Prostate gland (tissue), 2 donors: ENCODE measurements around the gene SORL1.

Source experiments
- CTCF ChIP-seq, 4 experiments: fragments of 200-600 bp in 2 of 4; fragments of 450-650 bp in 2 of 4; sonication (generic) in 2 of 4; IDR thresholded peaks; 1 replicate in 3 of 4; 2 replicates in 1 of 4; pipeline ENCODE4 v1.5.1; 2016 to 2019; ENCODE audit warnings: antibody characterized with exemption in 4 of 4, mild to moderate bottlenecking in 2 of 4, moderate library complexity in 2 of 4
- POLR2A ChIP-seq: fragments of 450-650 bp; IDR thresholded peaks from one replicate; pipeline ENCODE4 v1.6.1; 2016; ENCODE audit warnings: antibody characterized with exemption, mild to moderate bottlenecking

- TF ChIP-seq POLR2A, result no peak
- TF ChIP-seq CTCF (IDR thresholded peaks at IDR 0.05), result no peak
Measured at GRCh38 chr11:121608545-121609098, 156.5 kb downstream of the SORL1 start.
